Fibroblast of skin of back (primary cell): ENCODE measurements around the gene WBP1.

Experiments used
- DNase-seq: peaks from one replicate; pipeline ENCODE4 v3.0.0-alpha.2; 2013

The WBP1 gene

DNA sequence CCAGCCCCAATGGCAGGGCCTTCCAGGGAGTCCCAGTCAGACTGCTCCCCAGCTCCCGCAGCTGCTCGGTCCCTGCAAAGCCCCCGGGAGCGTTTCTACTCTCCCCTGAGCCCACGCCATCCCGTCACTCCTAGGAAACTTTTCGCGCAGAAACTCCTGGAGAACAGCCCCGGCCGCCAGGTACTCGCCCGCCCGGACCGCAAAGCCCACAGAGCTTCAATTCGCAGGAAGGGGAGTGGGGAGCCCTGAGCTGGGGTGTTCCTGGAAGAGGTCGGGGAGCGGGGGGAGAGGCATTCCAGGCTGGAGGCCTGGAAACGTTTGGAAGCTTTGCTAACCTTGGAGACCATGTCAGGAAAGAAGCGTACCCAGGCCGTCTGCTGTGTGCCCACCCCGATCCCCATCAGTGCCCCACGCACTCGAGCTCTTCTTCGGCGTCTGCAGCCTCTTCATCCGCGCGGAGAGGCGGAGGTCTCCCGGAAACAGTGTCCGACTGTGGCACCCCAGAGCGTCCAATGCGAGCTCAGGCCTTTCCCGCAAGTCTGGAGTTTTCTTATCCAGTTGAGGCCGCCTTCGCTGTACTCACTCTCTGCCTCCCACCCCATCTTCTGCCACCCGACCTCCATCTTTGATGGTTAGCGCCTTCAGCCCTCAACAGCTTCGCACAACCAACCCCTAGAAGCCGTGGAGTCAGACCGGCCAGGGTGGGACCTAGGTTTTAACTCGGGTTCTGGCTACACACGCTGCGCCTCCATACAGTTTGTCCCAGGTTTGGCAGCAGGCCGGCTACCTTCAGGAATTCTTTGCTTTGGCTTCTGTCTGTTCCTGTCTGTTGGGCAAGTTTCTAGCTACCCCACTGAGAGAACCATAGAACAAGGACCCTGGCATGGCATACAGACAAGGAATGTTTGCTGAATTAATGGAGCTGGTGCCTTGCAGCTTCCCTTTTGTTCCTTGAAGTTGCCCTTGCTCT lies 45.6 kb downstream of the WBP1 start:
- DNase-seq = no peak

DNA sequence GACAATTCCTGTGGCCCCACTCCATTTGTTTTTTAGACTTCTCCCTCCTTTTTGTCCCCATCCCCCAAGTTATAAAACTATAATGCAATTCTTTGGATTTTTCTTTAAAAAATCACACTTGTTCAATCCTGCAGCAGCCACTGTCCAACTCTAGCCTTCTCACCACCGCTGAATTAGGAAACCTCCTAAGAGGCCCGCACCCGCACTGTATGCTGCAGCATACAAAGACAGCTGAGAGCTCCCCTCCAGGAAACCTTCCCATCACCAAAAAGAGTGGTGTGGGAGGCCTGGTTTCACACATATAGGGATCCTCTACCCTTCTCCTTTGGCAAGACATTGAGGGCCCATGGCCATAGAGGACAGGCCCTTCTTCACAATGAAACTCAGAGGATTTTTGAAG lies 46.4 kb downstream of the WBP1 start:
- DNase-seq = no peak

DNA sequence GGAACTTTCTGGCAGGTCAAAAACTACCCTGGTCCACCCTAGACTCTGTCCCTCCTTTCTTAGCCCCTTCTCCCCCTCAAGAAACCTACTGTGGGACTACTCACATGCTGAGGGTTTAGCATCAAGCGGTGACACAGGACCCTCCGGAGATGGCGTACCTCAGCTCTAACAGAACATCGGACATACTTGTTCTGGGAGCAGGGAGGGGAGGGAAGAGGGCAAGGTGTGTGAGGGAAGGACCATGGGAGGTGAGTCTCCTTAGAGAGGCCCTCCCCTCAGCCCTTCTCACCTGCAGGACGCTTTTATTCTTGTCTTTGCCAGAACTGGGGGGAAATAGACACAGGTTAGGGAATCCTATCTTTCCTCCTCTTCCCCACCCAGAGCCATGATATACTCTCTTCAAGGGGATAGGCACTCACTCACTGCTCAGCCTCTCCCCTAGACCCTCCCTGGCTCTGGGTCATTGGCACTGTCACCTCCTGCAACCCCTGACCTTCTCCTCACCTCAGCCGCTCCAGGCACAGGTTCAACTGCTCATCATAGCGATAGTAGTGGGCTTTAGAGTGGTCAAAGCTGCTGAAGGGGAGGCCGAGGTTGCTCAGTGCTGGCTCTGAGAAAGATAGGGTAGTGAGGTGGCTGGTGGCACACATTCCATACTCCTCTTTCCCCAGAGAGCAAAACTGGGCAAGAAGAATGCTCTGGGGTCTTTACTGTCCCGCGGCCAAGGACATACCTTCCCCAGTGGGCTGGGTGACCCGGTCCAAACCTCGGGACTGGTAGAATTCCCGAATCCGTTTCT lies 47.4 kb downstream of the WBP1 start:
- no peak for DNase-seq

DNA sequence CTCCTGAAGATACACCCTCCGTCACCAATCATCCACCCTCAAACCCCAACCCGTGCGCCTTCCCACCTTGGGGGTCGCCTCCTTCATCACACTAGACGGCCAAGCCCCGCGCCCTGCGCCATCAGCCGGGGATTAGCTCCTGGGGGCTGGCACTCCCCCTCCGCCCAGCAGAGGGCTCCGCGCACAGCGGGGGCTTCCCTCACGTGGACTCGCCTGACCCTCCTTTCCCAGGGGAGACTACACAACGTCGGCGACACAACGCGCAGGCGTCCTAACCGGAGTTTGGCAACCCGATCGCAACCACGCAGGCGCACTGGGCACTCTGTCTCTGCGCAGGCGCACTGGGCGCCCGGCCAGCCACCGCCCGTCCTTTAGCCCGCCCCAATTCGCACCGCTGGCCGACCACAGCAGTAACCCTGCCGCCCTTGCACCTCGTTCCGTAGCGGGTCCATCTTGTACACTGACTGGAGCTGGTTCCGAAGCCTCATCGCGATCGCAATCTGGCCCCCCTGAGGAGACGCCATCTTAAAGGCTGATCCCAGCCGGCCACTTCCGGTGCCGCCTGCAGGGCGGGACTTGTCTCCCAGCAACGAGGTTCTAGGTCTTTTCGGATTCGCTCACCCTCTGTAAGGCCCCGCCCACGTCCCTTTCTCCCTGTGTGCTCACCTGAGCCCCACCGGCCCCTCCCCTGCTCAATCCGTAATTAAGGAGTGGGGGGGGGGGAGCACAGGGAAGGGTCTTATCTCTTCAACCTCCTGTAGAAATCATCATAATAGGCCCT lies 49.1 kb downstream of the WBP1 start, which contains the start of gene PCGF1:
Gene PCGF1 (minus strand): TSS at position 551 of the 781 bp plus-strand sequence. CDS start 27 bp downstream, at position 524.
- DNase-seq = peak; percentile 97

DNA sequence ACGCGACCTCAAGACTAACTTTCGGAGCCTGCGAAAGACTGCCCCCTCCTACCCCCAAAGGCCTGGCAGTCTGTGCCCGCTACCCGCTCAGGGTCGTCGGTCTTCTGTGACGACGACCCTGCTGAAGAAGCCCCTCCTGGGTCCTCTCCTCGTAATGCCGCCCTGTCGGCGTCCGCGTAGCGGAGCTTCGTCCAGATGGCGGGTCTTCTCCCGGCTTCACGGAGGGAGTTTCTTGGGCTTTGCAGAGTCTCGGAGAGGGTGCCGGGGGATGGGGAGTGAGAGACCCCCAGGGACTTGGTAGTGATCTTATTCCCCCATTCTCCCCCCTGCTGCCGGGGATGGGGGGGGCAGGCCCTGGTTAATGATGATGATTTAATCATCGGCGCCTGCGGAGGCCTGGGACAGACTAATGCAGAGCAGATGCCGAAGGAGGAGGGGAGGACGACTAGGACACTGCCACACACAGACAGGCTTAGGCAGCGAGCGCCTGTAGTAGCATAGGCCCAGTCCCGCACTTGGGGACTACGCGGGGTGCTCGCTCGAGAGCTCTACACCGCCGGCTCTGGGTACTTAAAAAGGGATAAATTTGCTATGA lies 49.8 kb downstream of the WBP1 start:
- peak; percentile 81 for DNase-seq

DNA sequence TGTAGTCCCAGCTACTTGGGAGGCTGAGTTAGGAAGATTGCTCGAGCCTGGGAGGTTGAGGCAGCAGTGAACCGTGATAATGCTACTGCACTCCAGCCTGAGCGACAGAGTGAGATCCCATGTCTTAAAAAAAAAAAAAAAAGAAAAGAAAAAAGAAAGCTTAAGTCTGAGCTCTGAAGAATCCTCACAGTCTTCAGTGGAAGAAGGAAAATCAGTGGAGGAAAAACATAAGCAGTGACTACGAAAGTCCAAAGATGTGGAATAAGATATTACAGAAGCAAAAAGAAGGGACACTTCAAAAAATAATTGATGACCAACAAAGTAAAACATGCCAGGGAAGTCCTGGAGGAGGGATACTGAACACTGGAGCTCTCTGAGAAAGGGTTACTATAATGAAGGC lies 52.0 kb downstream of the WBP1 start:
- DNase-seq = no peak
